HUES6 (cell line): ENCODE results near the gene JPT2.

Experiments
- H3K27ac ChIP-seq: 2 replicates; pipeline ENCODE4 v1.7.0; 2013; ENCODE audit warnings: low read depth, mild to moderate bottlenecking, low read length, inconsistent platforms
- H3K27me3 ChIP-seq: 2 replicates; pipeline ENCODE4 v1.6.1; 2013; ENCODE audit warnings: low read length; ENCODE audit not compliant: control insufficient read depth, insufficient read depth
- H3K36me3 ChIP-seq: 2 replicates; pipeline ENCODE4 v1.6.1; 2013; ENCODE audit warnings: low read length; ENCODE audit not compliant: control insufficient read depth, insufficient read depth
- H3K4me1 ChIP-seq: 2 replicates; pipeline ENCODE4 v1.6.1; 2013; ENCODE audit warnings: low read length; ENCODE audit not compliant: control insufficient read depth, insufficient read depth
- H3K4me3 ChIP-seq: 2 replicates; pipeline ENCODE4 v1.5.1; 2013; ENCODE audit warnings: low read depth, low read length
- H3K9ac ChIP-seq: one replicate; pipeline ENCODE4 v1.6.1; 2013; ENCODE audit warnings: mild to moderate bottlenecking, low read length
- H3K9me3 ChIP-seq: 2 replicates; pipeline ENCODE4 v1.6.1; 2013; ENCODE audit warnings: low read depth, low read length; ENCODE audit not compliant: control insufficient read depth, insufficient read depth

Gene JPT2

GRCh38 chr16:1749152-1750117 lies 71.4 kb downstream of the JPT2 start:
- no peak overlapping the region for H3K9ac ChIP-seq
- peaks cover 50% of the 10 kb centered on the region for H3K36me3 ChIP-seq
- H3K4me1 ChIP-seq: no peaks in the 10 kb centered on the region
- H3K4me3 ChIP-seq: no peak overlapping the region
- H3K27me3 ChIP-seq: no peaks in the 10 kb centered on the region
- no peak overlapping the region for H3K27ac ChIP-seq
- no peaks in the 10 kb centered on the region for H3K9me3 ChIP-seq
